Transverse colon (tissue), 4 donors: ENCODE results near the gene NRP1.

Experiments
- EP300 ChIP-seq: sonication (generic); formaldehyde crosslinking; IDR thresholded peaks from one replicate; pipeline ENCODE4 v1.6.1; 2017; ENCODE audit warnings: antibody characterized with exemption, low read depth
- POLR2A ChIP-seq: fragments of 450-650 bp; IDR thresholded peaks from one replicate; pipeline ENCODE4 v1.6.1; 2016; ENCODE audit warnings: antibody characterized with exemption, mild to moderate bottlenecking, moderate library complexity
- POLR2AphosphoS5 ChIP-seq, 3 donors: sonication (generic); formaldehyde crosslinking; IDR thresholded peaks; one replicate each; pipeline ENCODE4 v1.6.1; 2016; ENCODE audit warnings: antibody characterized with exemption in 3 of 3
- TF ChIP-seq, protein P1 (sequence below), 5 experiments: fragments of 200-600 bp in 3 of 5; fragments of 450-650 bp in 2 of 5; sonication (generic) in 3 of 5; IDR thresholded peaks; 1 replicate in 2 of 5; 2 replicates in 3 of 5; pipeline ENCODE4 v1.5.1; 2016 to 2017; ENCODE audit warnings: antibody characterized with exemption in 5 of 5, inconsistent platforms in 3 of 5, mild to moderate bottlenecking in 2 of 5, moderate library complexity in 1 of 5

- TF ChIP-seq, protein P1, sequence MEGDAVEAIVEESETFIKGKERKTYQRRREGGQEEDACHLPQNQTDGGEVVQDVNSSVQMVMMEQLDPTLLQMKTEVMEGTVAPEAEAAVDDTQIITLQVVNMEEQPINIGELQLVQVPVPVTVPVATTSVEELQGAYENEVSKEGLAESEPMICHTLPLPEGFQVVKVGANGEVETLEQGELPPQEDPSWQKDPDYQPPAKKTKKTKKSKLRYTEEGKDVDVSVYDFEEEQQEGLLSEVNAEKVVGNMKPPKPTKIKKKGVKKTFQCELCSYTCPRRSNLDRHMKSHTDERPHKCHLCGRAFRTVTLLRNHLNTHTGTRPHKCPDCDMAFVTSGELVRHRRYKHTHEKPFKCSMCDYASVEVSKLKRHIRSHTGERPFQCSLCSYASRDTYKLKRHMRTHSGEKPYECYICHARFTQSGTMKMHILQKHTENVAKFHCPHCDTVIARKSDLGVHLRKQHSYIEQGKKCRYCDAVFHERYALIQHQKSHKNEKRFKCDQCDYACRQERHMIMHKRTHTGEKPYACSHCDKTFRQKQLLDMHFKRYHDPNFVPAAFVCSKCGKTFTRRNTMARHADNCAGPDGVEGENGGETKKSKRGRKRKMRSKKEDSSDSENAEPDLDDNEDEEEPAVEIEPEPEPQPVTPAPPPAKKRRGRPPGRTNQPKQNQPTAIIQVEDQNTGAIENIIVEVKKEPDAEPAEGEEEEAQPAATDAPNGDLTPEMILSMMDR (IDR thresholded peaks at IDR 0.05) = no peak
- no peak for TF ChIP-seq POLR2A
- no peak for TF ChIP-seq EP300
- TF ChIP-seq POLR2AphosphoS5 (IDR thresholded peaks at IDR 0.05) = no peak
Observed at GRCh38 chr10:33187427-33187999, 147.0 kb downstream of the NRP1 start.
